Daoy (cell line): ENCODE data around the gene HAO1. TPM values are rescaled to one million over a fixed set of nuclear protein-coding genes. Genes with fewer than 3 reads are reported as not detected.
"Not testable (repeated sequence)": the region's sequence is repeated elsewhere in the genome, so short reads cannot be mapped to it uniquely, and the experiment has no call there.

ENCODE experiments used
- DNase-seq: peaks from one replicate; pipeline ENCODE4 v3.0.0-alpha.2; 2015; ENCODE audit warnings: low read depth
- total RNA-seq: library from RNA; depleted of rRNA; stranded (reverse); fragments of >200 nt; shearing (Covaris generic); gene quantifications from 2 replicates; pipeline ENCODE4 v1.2.3, GENCODE V29; 2014; rRNA removed

HAO1 gene
- total RNA-seq, 1 experiment from 2014 or later: not detected

DNA sequence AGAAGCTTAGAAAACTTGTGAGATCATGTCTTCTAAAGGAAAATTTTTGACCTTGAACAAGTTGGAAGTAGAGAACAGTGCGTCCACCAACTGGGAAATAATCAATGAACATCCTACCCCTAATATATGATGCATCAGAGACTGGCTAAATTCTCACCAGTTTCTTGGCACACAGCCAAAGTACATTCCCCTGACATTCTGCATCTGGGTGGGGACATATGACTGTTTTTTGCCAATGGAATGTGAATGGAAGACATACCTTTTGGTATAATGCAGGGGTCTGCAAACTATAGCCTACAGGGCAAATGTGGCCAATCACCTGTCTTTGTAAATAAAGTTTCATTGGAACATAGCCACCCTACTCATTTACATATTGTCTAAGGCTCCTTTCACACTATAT is 84.7 kb downstream of the HAO1 start:
- DNase-seq: no peak

DNA sequence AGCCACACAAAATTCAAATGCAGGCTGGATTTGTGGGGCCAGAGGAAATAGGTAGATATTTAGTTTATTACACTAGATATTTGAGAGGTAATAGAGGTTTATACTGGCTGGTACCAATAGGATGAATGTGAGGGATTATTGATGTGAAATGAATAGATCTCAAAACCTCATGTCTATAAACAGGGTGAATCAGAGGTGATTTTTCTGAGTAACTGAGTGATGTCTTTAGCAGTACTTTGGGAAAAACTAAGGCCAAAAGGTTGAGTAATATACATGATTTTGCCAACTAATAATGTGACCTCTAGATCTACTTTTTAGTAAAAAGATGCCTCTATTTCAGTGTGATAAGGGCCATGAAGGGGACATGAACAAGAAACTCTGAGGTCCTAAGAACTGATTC is 86.8 kb downstream of the HAO1 start:
- no peak for DNase-seq

GRCh38 chr20:7850775-7851490 is 89.3 kb downstream of the HAO1 start:
- DNase-seq: no peak

- DNase-seq: no peak
Observed at GRCh38 chr20:7849675-7850074, 90.6 kb downstream of the HAO1 start.

GRCh38 chr20:7848351-7848750 is 91.9 kb downstream of the HAO1 start:
- no peak for DNase-seq

- no peak for DNase-seq
Observed at GRCh38 chr20:7843613-7844012, 96.6 kb downstream of the HAO1 start.

- DNase-seq: peak; percentile 1
Observed at GRCh38 chr20:7841971-7842310, 98.3 kb downstream of the HAO1 start.

DNA sequence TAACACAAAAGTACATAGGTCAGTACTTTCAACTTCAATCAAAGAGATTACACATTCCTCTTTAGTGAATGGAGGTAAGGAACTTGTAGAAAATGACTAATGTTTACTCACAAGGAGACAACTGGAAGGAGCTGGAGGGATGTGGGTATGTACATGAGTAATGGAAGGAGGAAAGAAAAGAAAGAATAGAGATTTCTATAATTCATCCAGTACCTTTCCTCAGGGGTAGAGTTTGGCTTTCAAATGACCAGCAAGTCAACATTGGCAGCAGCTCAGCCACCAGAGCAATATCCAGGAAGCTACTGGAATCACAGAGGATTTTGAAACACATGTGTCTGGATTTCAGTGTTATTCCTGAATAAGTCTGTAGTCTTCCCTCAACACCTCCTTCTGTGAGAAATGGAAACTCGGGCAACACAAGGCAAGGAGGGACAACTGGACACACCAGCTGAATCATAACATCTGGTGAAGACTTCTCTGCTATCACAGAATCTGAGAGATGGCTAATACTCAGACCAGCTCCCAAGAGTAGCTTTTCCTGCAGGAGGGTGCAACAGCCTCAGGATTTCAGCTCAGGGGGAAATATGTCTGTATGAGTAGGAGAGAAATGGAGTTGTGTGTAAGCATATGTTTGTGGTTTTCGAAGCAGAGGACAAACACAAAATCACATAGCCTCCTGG is 98.8 kb downstream of the HAO1 start:
- DNase-seq: no peak

DNA sequence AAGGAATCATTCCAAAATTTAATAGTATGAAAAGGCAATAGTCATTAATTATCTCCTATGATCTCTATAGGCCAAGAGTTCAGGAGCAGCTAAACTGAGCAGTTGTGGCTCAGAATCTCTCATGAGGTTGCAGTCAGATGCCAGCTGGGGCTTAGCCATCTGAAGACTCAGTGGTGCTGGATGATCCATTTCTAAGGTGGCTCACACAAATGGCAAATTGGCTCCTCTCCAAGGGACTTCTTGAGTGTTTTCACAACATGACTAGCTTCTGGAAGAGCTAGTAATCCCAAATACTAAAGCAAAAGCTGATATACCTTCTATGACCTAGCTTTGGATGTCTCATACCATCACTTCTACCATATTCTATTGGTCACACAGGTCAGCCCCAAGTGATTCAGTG is 104.2 kb downstream of the HAO1 start:
- DNase-seq: no peak

DNA sequence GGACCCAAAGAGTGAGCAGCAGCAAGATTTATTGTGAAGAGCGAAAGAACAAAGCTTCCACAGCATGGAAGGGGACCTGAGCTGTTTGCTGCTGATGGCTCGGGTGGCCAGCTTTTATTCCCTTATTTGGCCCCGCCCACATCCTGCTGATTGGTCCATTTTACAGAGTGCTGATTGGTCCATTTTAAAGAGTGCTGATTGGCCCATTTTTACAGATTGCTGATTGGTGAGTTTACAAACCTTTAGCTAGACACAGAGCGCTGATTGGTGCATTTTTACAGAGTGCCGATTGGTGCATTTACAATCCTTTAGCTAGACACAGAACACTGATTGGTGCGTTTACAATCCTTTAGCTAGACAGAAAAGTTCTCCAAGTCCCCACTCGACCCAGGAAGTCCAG is 105.8 kb downstream of the HAO1 start:
- DNase-seq: not testable (repeated sequence)

Other genes starting within 250 kb of the HAO1 start
- 8.1 and 10.2 TPM in 2 replicates for gene TMX4, start 79.3 kb upstream of the HAO1 start, total RNA-seq
- 2.3 and 2.9 TPM in 2 replicates for gene PLCB1, start 191.8 kb upstream of the HAO1 start, total RNA-seq